Measurements from ENCODE around the gene ZNF324. TPM values are rescaled to one million over a fixed set of nuclear protein-coding genes. Genes with fewer than 3 reads are reported as not detected.

ZNF324 gene
- total and polyA plus RNA-seq, 2 of the 13 experiments (the other 11 are each of a cell fraction or from before 2014, with no cell fraction given), result 1.1 to 4.7 TPM

GRCh38 chr19:58466760-58467589, at the start of gene ZNF324 (continued):
- TF ChIP-seq ZNF605 (CRISPR knock-in tag; IDR thresholded peaks at IDR 0.05) (0 out of 2 replicates have a peak, but pooled peaks have one; percentile 66), NFE2L2 (IDR thresholded peaks at IDR 0.05; ENCODE audit: low read length) (no peak), ONECUT2 (CRISPR knock-in tag; IDR thresholded peaks at IDR 0.05) (no peak), HOMEZ (CRISPR knock-in tag; IDR thresholded peaks at IDR 0.05; ENCODE audit: low read depth) (no peak), POLR2G (IDR thresholded peaks at IDR 0.05; ENCODE audit: low read depth, low read length) (peak; percentile 77), KMT2A (CRISPR knock-in tag; IDR thresholded peaks at IDR 0.05) (peak; percentile 38; the same call in 1 of the 2 replicates), ZNF256 (CRISPR knock-in tag; conservative IDR thresholded peaks at IDR 0.05) (no peak), AHR (CRISPR knock-in tag; IDR thresholded peaks at IDR 0.05) (no peak), ZNF589 (CRISPR knock-in tag; conservative IDR thresholded peaks at IDR 0.05) (no peak), SETDB1 (CRISPR knock-in tag; IDR thresholded peaks at IDR 0.05; ENCODE audit: borderline replicate concordance) (no peak), ZNF234 (CRISPR knock-in tag; conservative IDR thresholded peaks at IDR 0.05) (no peak), CENPT (CRISPR knock-in tag; IDR thresholded peaks at IDR 0.05; ENCODE audit: low read depth) (no peak), ZNF607 (CRISPR knock-in tag; IDR thresholded peaks at IDR 0.05; ENCODE audit: borderline replicate concordance) (no peak), MATR3 (CRISPR knock-in tag; IDR thresholded peaks at IDR 0.05) (no peak), GLI4 (CRISPR knock-in tag; IDR thresholded peaks at IDR 0.05; ENCODE audit: borderline replicate concordance) (no peak), ZNF484 (CRISPR knock-in tag; IDR thresholded peaks at IDR 0.05; ENCODE audit: borderline replicate concordance, low read depth) (no peak), ZNF557 (CRISPR knock-in tag; IDR thresholded peaks at IDR 0.05) (no peak), NFE2L1 (CRISPR knock-in tag; IDR thresholded peaks at IDR 0.05; ENCODE audit: borderline replicate concordance) (no peak), ZFP37 (CRISPR knock-in tag; IDR thresholded peaks at IDR 0.05; ENCODE audit: borderline replicate concordance) (no peak), NFE2 (CRISPR knock-in tag; IDR thresholded peaks at IDR 0.05) (no peak), AGO1 (IDR thresholded peaks at IDR 0.05; ENCODE audit: low read depth, low read length, poor library complexity, severe bottlenecking) (peak; percentile 48)
- TF ChIP-seq, protein P1, sequence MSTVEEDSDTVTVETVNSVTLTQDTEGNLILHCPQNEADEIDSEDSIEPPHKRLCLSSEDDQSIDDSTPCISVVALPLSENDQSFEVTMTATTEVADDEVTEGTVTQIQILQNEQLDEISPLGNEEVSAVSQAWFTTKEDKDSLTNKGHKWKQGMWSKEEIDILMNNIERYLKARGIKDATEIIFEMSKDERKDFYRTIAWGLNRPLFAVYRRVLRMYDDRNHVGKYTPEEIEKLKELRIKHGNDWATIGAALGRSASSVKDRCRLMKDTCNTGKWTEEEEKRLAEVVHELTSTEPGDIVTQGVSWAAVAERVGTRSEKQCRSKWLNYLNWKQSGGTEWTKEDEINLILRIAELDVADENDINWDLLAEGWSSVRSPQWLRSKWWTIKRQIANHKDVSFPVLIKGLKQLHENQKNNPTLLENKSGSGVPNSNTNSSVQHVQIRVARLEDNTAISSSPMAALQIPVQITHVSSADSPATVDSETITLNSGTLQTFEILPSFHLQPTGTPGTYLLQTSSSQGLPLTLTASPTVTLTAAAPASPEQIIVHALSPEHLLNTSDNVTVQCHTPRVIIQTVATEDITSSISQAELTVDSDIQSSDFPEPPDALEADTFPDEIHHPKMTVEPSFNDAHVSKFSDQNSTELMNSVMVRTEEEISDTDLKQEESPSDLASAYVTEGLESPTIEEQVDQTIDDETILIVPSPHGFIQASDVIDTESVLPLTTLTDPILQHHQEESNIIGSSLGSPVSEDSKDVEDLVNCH (CRISPR knock-in tag; IDR thresholded peaks at IDR 0.05), result no peak
- TF ChIP-seq, protein P2, sequence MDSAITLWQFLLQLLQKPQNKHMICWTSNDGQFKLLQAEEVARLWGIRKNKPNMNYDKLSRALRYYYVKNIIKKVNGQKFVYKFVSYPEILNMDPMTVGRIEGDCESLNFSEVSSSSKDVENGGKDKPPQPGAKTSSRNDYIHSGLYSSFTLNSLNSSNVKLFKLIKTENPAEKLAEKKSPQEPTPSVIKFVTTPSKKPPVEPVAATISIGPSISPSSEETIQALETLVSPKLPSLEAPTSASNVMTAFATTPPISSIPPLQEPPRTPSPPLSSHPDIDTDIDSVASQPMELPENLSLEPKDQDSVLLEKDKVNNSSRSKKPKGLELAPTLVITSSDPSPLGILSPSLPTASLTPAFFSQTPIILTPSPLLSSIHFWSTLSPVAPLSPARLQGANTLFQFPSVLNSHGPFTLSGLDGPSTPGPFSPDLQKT (CRISPR knock-in tag; IDR thresholded peaks at IDR 0.05; ENCODE audit: borderline replicate concordance), result no peak
- TF ChIP-seq, protein P3, sequence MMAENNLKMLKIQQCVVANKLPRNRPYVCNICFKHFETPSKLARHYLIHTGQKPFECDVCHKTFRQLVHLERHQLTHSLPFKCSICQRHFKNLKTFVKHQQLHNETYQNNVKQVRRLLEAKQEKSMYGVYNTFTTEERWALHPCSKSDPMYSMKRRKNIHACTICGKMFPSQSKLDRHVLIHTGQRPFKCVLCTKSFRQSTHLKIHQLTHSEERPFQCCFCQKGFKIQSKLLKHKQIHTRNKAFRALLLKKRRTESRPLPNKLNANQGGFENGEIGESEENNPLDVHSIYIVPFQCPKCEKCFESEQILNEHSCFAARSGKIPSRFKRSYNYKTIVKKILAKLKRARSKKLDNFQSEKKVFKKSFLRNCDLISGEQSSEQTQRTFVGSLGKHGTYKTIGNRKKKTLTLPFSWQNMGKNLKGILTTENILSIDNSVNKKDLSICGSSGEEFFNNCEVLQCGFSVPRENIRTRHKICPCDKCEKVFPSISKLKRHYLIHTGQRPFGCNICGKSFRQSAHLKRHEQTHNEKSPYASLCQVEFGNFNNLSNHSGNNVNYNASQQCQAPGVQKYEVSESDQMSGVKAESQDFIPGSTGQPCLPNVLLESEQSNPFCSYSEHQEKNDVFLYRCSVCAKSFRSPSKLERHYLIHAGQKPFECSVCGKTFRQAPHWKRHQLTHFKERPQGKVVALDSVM (CRISPR knock-in tag; IDR thresholded peaks at IDR 0.05), result peak; percentile 36
